HCT116 (cell line): ENCODE results near the gene RAB27B. TPM values are rescaled to one million over a fixed set of nuclear protein-coding genes. Genes with fewer than 3 reads are reported as not detected.

Source experiments
- ATAC-seq: fragments of 200-7000 bp; cut with Tn5 transposase; 2 replicates; pipeline ENCODE4 v1.9.1; 2020; ENCODE audit warnings: mild to moderate bottlenecking, moderate library complexity
- BruUV-seq: library from RNA; stranded (reverse); fragments of 400-500 nt; replicated peaks from 2 replicates; lab custom pipeline; 2021; lab: Mats Ljungman, UMichigan
- CTCF ChIA-PET: fragments of 300-600 bp; sonication (Branson Sonifier 250); formaldehyde crosslinking; loops from one replicate; lab custom pipeline; 2021; ENCODE audit warnings: antibody characterized with exemption; lab: Charles Lee
- POLR2A ChIA-PET: fragments of 300-600, 350-600 bp; sonication (Branson Sonifier 250); formaldehyde crosslinking; loops from one replicate; lab custom pipeline; 2021; ENCODE audit warnings: antibody characterized with exemption; lab: Charles Lee
- RAD21 ChIA-PET, 2 experiments: fragments of 300-600 bp; sonication (Branson Sonifier 250); formaldehyde crosslinking; loops; one replicate each; lab custom pipeline; 2023; ENCODE audit warnings: low total read pairs in 2 of 2; ENCODE audit not compliant: uncharacterized antibody in 2 of 2, unreplicated experiment in 2 of 2, low non-redundant PET in 1 of 2; lab: Charles Lee
- DNase-seq: peaks from one replicate; pipeline ENCODE4 v3.0.0-alpha.2; 2010; ENCODE audit warnings: low read depth, low spot score
- H2AFZ ChIP-seq: fragments of 200-600 bp; shearing (Covaris generic), sonication (generic); 2 replicates; pipeline ENCODE4 v1.6.1; 2017; ENCODE audit warnings: low read depth, mixed run types, mixed read lengths, antibody characterized with exemption, low read length; ENCODE audit not compliant: poor library complexity, severe bottlenecking
- H3K27ac ChIP-seq: 2 replicates; pipeline ENCODE4 v1.5.1; 2012; ENCODE audit warnings: low read depth, low read length
- H3K27me3 ChIP-seq: fragments of 200-600 bp; sonication (generic); 2 replicates; pipeline ENCODE4 v1.6.1; 2016; ENCODE audit warnings: mixed run types, low read length, mixed read lengths; ENCODE audit not compliant: insufficient read depth
- H3K36me3 ChIP-seq, 2 experiments: fragments of 200-500 bp in 1 of 2; fragments of 200-600 bp in 1 of 2; sonication (Bioruptor generic) in 1 of 2; sonication (generic) in 1 of 2; 2 replicates each; pipeline versions ENCODE4 v1.5.1 to v1.6.1; 2014 to 2016; ENCODE audit warnings: low read length in 2 of 2, inconsistent platforms in 1 of 2, mixed read lengths in 1 of 2, mixed run types in 1 of 2; ENCODE audit not compliant: insufficient read depth in 2 of 2, control insufficient read depth in 1 of 2
- H3K4me1 ChIP-seq, 2 experiments: fragments of 200-600 bp in 1 of 2; sonication (generic) in 1 of 2; 2 replicates each; pipeline versions ENCODE4 v1.5.1 to v1.6.1; 2012 to 2017; ENCODE audit warnings: low read length in 2 of 2, inconsistent platforms in 1 of 2, mild to moderate bottlenecking in 1 of 2, mixed read lengths in 1 of 2, mixed run types in 1 of 2, moderate library complexity in 1 of 2; ENCODE audit not compliant: insufficient read depth in 2 of 2, control insufficient read depth in 1 of 2
- H3K4me2 ChIP-seq: fragments of 200-600 bp; sonication (generic); 2 replicates; pipeline ENCODE4 v1.6.1; 2017; ENCODE audit warnings: mixed run types, low read length, mixed read lengths
- H3K4me3 ChIP-seq, 2 experiments: fragments of 200-600 bp in 1 of 2; sonication (generic) in 1 of 2; replicated peaks in 1 of 2; 2 replicates each; pipeline ENCODE4 v1.5.1; 2011 to 2016; ENCODE audit warnings: low read length in 2 of 2, control low read depth in 1 of 2, low read depth in 1 of 2, mild to moderate bottlenecking in 1 of 2, mixed read lengths in 1 of 2, mixed run types in 1 of 2
- H3K79me2 ChIP-seq: fragments of 200-600 bp; sonication (generic); 2 replicates; pipeline ENCODE4 v1.6.1; 2017; ENCODE audit warnings: mild to moderate bottlenecking, mixed run types, low read length, moderate library complexity, mixed read lengths; ENCODE audit not compliant: insufficient read depth
- H3K9ac ChIP-seq: fragments of 200-600 bp; sonication (generic); 2 replicates; pipeline ENCODE4 v1.6.1; 2016; ENCODE audit warnings: low read length, mixed read lengths
- H3K9me2 ChIP-seq: fragments of 200-600 bp; sonication (generic), shearing (Covaris generic); 2 replicates; pipeline ENCODE4 v1.6.1; 2017; ENCODE audit warnings: mixed run types, mild to moderate bottlenecking, moderate library complexity; ENCODE audit not compliant: insufficient read depth
- H3K9me3 ChIP-seq, 2 experiments: fragments of 200-500 bp in 1 of 2; fragments of 200-600 bp in 1 of 2; sonication (Bioruptor generic) in 1 of 2; sonication (generic) in 1 of 2; 2 replicates each; pipeline ENCODE4 v1.6.1; 2014 to 2017; ENCODE audit warnings: low read length in 2 of 2, mixed read lengths in 2 of 2, inconsistent platforms in 1 of 2, low read depth in 1 of 2, mild to moderate bottlenecking in 1 of 2, mixed run types in 1 of 2, moderate library complexity in 1 of 2; ENCODE audit not compliant: control insufficient read depth in 1 of 2, insufficient read depth in 1 of 2
- H4K20me1 ChIP-seq: fragments of 200-600 bp; sonication (generic), shearing (Covaris generic); 2 replicates; pipeline ENCODE4 v1.6.1; 2017; ENCODE audit warnings: mixed run types, mild to moderate bottlenecking, moderate library complexity; ENCODE audit not compliant: insufficient read depth
- ATF3 ChIP-seq: IDR thresholded peaks from 2 replicates; pipeline ENCODE4 v1.6.1; 2012
- CBX3 ChIP-seq: IDR thresholded peaks from 2 replicates; pipeline ENCODE4 v1.6.1; 2012; ENCODE audit warnings: low read depth
- CEBPB ChIP-seq: IDR thresholded peaks from 2 replicates; pipeline ENCODE4 v1.6.1; 2012; ENCODE audit warnings: low read depth
- EGR1 ChIP-seq: IDR thresholded peaks from 2 replicates; pipeline ENCODE4 v1.6.1; 2012; ENCODE audit warnings: low read depth
- EZH2 ChIP-seq: fragments of 200-600 bp; sonication (generic); IDR thresholded peaks from 2 replicates; pipeline ENCODE4 v1.6.1; 2017; ENCODE audit warnings: antibody characterized with exemption, mixed run types
- EZH2phosphoT487 ChIP-seq: fragments of 200-600 bp; IDR thresholded peaks from 2 replicates; pipeline ENCODE4 v1.6.1; 2018; ENCODE audit warnings: antibody characterized with exemption, borderline replicate concordance
- JUND ChIP-seq: IDR thresholded peaks from 2 replicates; pipeline ENCODE4 v1.6.1; 2012
- POLR2A ChIP-seq: IDR thresholded peaks from 2 replicates; pipeline ENCODE4 v1.7.0; 2011; ENCODE audit warnings: borderline replicate concordance; ENCODE audit not compliant: insufficient read depth, insufficient read length; ENCODE audit errors: extremely low read depth
- POLR2AphosphoS5 ChIP-seq: IDR thresholded peaks from 2 replicates; pipeline ENCODE4 v1.6.1; 2011; ENCODE audit warnings: mild to moderate bottlenecking, low read depth, low read length, moderate library complexity
- RAD21 ChIP-seq: IDR thresholded peaks from 2 replicates; pipeline ENCODE4 v1.6.1; 2012; ENCODE audit warnings: low read depth, mild to moderate bottlenecking
- SIN3A ChIP-seq: IDR thresholded peaks from 2 replicates; pipeline ENCODE4 v1.6.1; 2012; ENCODE audit warnings: low read depth
- SRF ChIP-seq: IDR thresholded peaks from 2 replicates; pipeline ENCODE4 v1.6.1; 2012; ENCODE audit warnings: low read depth
- TCF7L2 ChIP-seq: IDR thresholded peaks from 2 replicates; pipeline ENCODE4 v1.7.0; 2011; ENCODE audit warnings: borderline replicate concordance, inconsistent platforms; ENCODE audit not compliant: insufficient read depth, insufficient read length; ENCODE audit errors: extremely low read depth
- ZBTB33 ChIP-seq: IDR thresholded peaks from 2 replicates; pipeline ENCODE4 v1.6.1; 2011; ENCODE audit warnings: mild to moderate bottlenecking, low read length, moderate library complexity; ENCODE audit not compliant: insufficient replicate concordance; ENCODE audit errors: extremely low read depth
- ZFX ChIP-seq: fragments of 450-650 bp; IDR thresholded peaks from 2 replicates; pipeline ENCODE4 v1.6.1; 2017
- ZNF274 ChIP-seq: fragments of 200-500 bp; sonication (Bioruptor generic); IDR thresholded peaks from 2 replicates; pipeline ENCODE4 v1.6.1; 2014; ENCODE audit warnings: mild to moderate bottlenecking, low read depth, low read length, inconsistent platforms
- intact Hi-C: fragments of 100-400 bp; cut with micrococcal nuclease; formaldehyde crosslinking; loops from 2 replicates; pipeline ENCODE4 v1.10.0; 2022
- total RNA-seq: library from RNA; stranded (reverse); gene quantifications from one replicate; pipeline ENCODE4 v1.2.1, GENCODE V29; 2021; ENCODE audit not compliant: unreplicated experiment
- TF ChIP-seq, protein P1 (sequence below): IDR thresholded peaks from 2 replicates; pipeline ENCODE4 v1.6.1; 2012

Gene RAB27B
- total RNA-seq, 1 experiment from 2014 or later: 2.2 TPM

DNA sequence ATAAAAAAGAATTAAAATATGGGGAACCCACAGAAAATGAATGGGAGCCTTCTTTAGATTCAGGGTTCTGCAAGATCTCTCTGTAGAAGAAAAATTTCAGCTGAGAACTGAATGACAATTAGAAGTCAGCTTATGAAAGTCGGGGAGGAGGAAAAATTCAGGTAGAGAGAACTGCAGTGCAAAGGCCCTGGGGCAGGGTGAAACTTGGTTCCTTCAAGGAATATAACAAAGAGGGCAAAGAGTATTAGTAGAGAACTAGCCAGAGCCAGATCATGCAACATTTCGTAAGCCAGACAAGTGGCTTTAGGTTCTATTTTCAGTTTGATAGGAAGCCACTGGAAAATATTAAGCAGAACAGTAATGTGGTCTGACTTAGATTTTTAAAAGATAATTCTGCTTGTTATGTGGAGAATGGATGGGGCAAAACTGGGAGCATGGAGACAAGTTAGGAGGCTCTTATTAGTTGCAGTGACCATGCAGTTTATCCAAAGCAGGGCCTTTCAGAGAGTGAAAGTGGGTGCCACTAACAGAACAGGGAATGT lies 27.9 kb downstream of the RAB27B start:
- no peaks in the 10 kb centered on the region for H4K20me1 ChIP-seq
- H3K36me3 ChIP-seq: no peaks in the 10 kb centered on the region
- DNase-seq (no peak), ATAC-seq (no peak)
- H3K27me3 ChIP-seq: no peaks in the 10 kb centered on the region
- CTCF ChIA-PET: no interaction called here
- H3K4me1 ChIP-seq: no peaks in the 10 kb centered on the region
- H3K27ac ChIP-seq: no peak overlapping the region
- H3K9me2 ChIP-seq: no peaks in the 10 kb centered on the region
- intact Hi-C loops: no loop called here
- no peak overlapping the region for H2AFZ ChIP-seq
- no peak overlapping the region for H3K4me3 ChIP-seq
- no TSS peak for BruUV-seq
- H3K9ac ChIP-seq: no peak overlapping the region
- H3K9me3 ChIP-seq: no peaks in the 10 kb centered on the region
- RAD21 ChIA-PET: no interaction called here
- H3K4me2 ChIP-seq: no peak overlapping the region
- POLR2A ChIA-PET: no interaction called here
- H3K79me2 ChIP-seq: no peaks in the 10 kb centered on the region
- TF ChIP-seq JUND (no peak), ZNF274 (no peak), TCF7L2 (no peak), EZH2 (no peak), ZFX (no peak), RAD21 (no peak), CEBPB (no peak), SIN3A (no peak), SRF (no peak), POLR2A (no peak), ATF3 (no peak), EZH2phosphoT487 (no peak)

DNA sequence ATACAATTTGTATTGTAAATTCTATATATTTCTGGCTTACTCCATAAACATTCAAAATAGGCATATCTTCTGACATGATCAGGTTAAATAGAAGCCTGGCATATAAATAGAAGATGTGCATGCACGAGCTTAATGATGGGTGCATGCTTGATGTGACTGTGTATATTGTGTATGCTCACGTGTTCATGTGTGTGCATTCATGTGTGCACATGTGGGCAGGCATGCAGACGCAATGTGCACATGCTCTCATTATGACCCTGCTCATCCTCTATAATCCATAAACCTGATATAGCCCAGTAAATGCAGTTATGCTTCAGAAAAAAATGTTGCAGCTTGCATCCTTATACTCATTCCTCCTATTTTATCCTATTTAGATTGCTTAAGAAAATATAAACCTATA lies 29.2 kb downstream of the RAB27B start:
- no peaks in the 10 kb centered on the region for H3K4me1 ChIP-seq
- no peaks in the 10 kb centered on the region for H4K20me1 ChIP-seq
- DNase-seq (no peak), ATAC-seq (no peak)
- intact Hi-C loops: no loop called here
- H3K4me3 ChIP-seq: no peak overlapping the region
- H2AFZ ChIP-seq: no peak overlapping the region
- BruUV-seq: no TSS peak
- ChIA-PET POLR2A (no interaction called here), RAD21 (no interaction called here), CTCF (no interaction called here)
- H3K4me2 ChIP-seq: no peak overlapping the region
- H3K27ac ChIP-seq: no peak overlapping the region
- H3K27me3 ChIP-seq: no peaks in the 10 kb centered on the region
- TF ChIP-seq EGR1 (no peak), CBX3 (no peak), SIN3A (no peak), ZBTB33 (no peak), POLR2AphosphoS5 (no peak), ZFX (no peak), CEBPB (no peak)
- TF ChIP-seq, protein P1, sequence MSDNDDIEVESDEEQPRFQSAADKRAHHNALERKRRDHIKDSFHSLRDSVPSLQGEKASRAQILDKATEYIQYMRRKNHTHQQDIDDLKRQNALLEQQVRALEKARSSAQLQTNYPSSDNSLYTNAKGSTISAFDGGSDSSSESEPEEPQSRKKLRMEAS: no peak
- no peaks in the 10 kb centered on the region for H3K9me2 ChIP-seq
- H3K9me3 ChIP-seq: no peaks in the 10 kb centered on the region
- no peak overlapping the region for H3K9ac ChIP-seq
- no peaks in the 10 kb centered on the region for H3K79me2 ChIP-seq
- no peaks in the 10 kb centered on the region for H3K36me3 ChIP-seq
